ENCODE measurements around the gene EXOC5. TPM values are rescaled to one million over a fixed set of nuclear protein-coding genes. Genes with fewer than 3 reads are reported as not detected.
A peak's percentile ranks its signal among the peaks of the same experiment; 100 is the strongest.

Gene EXOC5
- total and polyA plus RNA-seq, 7 donors: 15.1 to 59.7 (median 47.2) TPM

DNA sequence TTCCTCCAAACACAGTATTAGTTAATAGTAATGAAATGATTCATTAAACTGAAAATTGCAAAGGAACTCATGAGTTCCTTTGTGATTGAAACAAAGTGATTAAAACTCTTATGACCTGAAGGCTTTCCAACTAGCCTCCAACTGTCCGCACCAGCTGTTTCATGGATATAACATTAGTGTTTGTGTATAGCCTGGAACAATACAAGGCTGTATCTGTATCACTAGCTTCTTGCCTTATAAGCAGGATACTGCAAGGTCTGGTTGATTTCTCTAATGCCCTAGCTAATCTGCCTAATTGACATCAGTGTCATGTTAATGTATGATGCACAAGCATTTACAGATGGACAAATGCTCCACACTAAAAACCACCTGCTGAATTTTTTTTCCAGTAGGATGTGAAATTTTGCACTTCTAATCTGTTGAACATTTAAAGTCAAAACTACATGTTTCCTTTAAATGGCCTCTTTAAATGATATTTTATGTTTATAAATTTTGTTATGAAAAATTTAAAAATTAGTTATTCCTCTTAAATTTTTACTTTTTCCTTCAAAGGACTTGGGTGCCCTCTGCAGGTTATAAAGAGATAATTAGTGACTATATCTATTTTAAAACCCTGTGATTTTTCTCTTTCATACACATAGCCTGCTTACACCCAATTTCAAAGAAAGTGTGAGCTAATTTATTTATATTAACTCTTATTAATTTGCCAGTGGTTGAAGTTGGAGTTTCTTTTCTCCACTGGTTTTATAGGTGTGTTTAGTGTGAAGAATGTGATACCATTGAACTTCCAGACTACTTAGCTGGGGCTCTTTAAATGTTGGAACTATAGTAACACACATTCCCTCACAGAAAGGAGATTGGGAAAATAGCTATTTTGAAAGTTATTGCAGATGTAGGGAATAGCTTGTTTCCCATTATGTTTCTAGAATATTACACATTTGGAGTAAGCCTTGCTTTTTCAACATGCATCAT lies 25.4 kb upstream of the EXOC5 start:
- DNase-seq (no peak), ATAC-seq (no peak)
- H3K9me3 ChIP-seq: no peaks in the 10 kb centered on the region
- intact Hi-C loops (cut with DNase I): no loop called here
- no peaks in the 10 kb centered on the region for H3K4me1 ChIP-seq
- H3K36me3 ChIP-seq (ENCODE audit: insufficient read depth in 1 of 2, low read depth in 1 of 2): peaks cover 2 to 37% of the 10 kb centered on the region in 2 donors
- H3K27ac ChIP-seq: no peak overlapping the region
- 92 to 100% (median 92%) methylated on average over 1 of the region's 1 CpG for WGBS, 3 donors
- H3K4me3 ChIP-seq: no peak overlapping the region
- H3K27me3 ChIP-seq (ENCODE audit: insufficient read depth in 3 of 3, low read length in 2 of 3): no peaks in the 10 kb centered on the region
- TF ChIP-seq, protein P1, sequence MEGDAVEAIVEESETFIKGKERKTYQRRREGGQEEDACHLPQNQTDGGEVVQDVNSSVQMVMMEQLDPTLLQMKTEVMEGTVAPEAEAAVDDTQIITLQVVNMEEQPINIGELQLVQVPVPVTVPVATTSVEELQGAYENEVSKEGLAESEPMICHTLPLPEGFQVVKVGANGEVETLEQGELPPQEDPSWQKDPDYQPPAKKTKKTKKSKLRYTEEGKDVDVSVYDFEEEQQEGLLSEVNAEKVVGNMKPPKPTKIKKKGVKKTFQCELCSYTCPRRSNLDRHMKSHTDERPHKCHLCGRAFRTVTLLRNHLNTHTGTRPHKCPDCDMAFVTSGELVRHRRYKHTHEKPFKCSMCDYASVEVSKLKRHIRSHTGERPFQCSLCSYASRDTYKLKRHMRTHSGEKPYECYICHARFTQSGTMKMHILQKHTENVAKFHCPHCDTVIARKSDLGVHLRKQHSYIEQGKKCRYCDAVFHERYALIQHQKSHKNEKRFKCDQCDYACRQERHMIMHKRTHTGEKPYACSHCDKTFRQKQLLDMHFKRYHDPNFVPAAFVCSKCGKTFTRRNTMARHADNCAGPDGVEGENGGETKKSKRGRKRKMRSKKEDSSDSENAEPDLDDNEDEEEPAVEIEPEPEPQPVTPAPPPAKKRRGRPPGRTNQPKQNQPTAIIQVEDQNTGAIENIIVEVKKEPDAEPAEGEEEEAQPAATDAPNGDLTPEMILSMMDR (IDR thresholded peaks at IDR 0.05): peak; percentile 21

DNA sequence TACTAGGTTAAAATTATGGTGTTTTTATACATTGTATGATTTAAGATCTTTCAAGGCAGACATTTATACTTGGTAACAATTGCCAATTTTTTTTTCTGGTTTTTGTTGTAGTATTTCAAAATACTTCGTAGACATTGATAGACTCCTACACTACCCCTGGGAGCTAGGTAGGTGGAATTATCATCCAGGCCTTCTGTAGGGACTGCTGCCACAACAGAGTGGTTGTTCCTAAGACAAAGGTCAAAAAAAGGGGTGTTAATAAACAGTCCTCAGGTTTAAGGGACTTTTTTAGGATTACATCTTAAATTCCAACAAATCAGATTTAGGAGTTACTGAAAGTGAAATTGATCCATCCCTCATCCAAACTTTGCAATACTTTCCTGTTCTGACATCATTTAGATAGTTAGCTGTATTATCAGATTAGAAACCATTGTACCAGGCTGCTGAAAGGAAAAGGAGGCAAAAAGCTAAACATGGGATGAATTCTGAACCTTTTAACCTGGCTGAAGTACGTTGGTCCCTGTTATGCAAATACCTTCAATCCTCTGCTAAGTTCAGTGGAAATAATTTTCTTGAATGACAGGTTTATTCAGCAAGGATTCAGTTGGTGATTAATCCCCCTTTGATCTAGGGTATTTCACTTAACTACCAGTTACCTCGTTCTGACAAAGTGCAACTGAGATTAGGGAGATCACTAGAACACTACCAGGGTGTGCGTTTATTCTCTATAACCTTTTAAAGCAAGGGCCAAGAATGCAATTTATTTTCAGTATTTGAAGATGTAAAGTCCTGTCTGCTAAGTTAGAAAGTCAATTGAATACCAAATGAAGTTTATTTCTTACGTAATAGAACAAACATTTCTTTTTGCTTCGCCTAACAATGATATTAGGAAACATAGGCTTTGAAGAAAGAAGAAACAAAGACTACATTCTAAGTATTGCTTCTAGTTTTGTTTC lies 23.3 kb upstream of the EXOC5 start:
- DNase-seq (no peak), ATAC-seq (no peak)
- H3K9me3 ChIP-seq: no peaks in the 10 kb centered on the region
- TF ChIP-seq, protein P1 (IDR thresholded peaks at IDR 0.05): no peak
- H3K36me3 ChIP-seq (ENCODE audit: insufficient read depth in 1 of 2, low read depth in 1 of 2): peaks cover 2 to 59% of the 10 kb centered on the region in 2 donors
- H3K27ac ChIP-seq: no peak overlapping the region
- no peaks in the 10 kb centered on the region for H3K4me1 ChIP-seq
- WGBS, 3 donors: 58 to 61% (median 60%) methylated on average over 6 of the region's 6 CpGs
- no peaks in the 10 kb centered on the region for H3K27me3 ChIP-seq (ENCODE audit: insufficient read depth in 3 of 3, low read length in 2 of 3)
- intact Hi-C loops (cut with DNase I): no loop called here
- H3K4me3 ChIP-seq: no peak overlapping the region

DNA sequence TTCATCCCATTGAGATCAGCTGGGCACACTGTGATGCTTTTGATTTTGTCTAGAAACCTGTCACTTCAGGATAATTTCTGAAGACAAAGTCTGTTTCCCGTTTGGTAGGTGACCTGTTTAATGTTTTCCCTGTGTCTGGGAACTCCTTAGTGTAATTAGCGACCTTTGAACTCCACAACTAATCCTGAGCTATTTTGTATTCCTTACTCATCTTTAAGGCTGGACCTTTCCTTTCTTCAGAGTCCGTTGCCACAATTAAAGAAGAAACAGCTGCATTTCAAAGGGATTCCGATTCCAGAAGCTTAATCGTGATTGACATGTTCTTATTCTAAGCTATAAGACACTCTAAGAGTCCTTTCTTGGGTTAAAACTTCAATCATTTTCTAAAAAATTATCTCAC lies 22.0 kb upstream of the EXOC5 start:
- H3K4me3 ChIP-seq: no peak overlapping the region
- H3K9me3 ChIP-seq: no peaks in the 10 kb centered on the region
- 70 to 85% (median 75%) methylated on average over 5 of the region's 5 CpGs for WGBS, 3 donors
- intact Hi-C loops (cut with DNase I): no loop called here
- H3K4me1 ChIP-seq: no peaks in the 10 kb centered on the region
- no peak for ATAC-seq
- TF ChIP-seq, protein P1 (IDR thresholded peaks at IDR 0.05): no peak
- no peak for DNase-seq
- no peak overlapping the region for H3K27ac ChIP-seq
- peaks cover 2 to 71% of the 10 kb centered on the region in 2 donors for H3K36me3 ChIP-seq (ENCODE audit: insufficient read depth in 1 of 2, low read depth in 1 of 2)
- H3K27me3 ChIP-seq (ENCODE audit: insufficient read depth in 3 of 3, low read length in 2 of 3): no peaks in the 10 kb centered on the region

DNA sequence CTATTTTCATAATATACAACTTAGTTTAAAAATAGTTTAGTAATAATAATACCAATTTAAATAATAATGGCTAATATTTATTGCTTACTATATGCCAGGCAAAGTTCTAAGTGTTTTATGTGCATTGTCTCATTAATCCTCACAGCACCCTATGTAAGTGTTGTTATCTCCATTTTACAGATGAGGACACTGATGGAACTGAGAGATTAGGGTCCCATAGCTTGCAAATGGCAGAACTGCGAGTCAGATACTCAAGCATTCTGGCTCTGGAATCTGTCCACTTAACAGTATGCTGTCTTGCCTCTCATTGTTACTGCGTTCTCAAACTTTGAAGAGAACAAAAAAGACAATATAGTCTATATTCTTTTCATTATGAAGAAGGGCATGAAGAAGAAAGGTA lies 19.0 kb upstream of the EXOC5 start:
- H3K9me3 ChIP-seq: no peaks in the 10 kb centered on the region
- intact Hi-C loops (cut with DNase I): loop anchor here in 1 of 2 donors (10.0 kb wide), 1 partner anchor 53 kb away; no protein-coding TSS in a partner anchor
- ATAC-seq (no peak), DNase-seq (no peak)
- no peak overlapping the region for H3K27ac ChIP-seq
- TF ChIP-seq, protein P1 (IDR thresholded peaks at IDR 0.05): no peak
- no peak overlapping the region for H3K4me3 ChIP-seq
- H3K27me3 ChIP-seq (ENCODE audit: insufficient read depth in 3 of 3, low read length in 2 of 3): no peaks in the 10 kb centered on the region
- H3K4me1 ChIP-seq: no peaks in the 10 kb centered on the region
- peaks cover 2 to 89% of the 10 kb centered on the region in 2 donors for H3K36me3 ChIP-seq (ENCODE audit: insufficient read depth in 1 of 2, low read depth in 1 of 2)
- 85 to 96% (median 88%) methylated on average over 2 of the region's 2 CpGs for WGBS, 3 donors

Data from psoas muscle (tissue), 8 donors.